H1 (cell line): Measurements from ENCODE around the gene PI16.

Source experiments
- CHD7 ChIP-seq: fragments of 300-600 bp; sonication (generic); IDR thresholded peaks from 2 replicates; pipeline ENCODE4 v1.7.1; 2012; ENCODE audit warnings: low read length, moderate library complexity, mild to moderate bottlenecking, inconsistent platforms; ENCODE audit not compliant: insufficient replicate concordance
- EP300 ChIP-seq, 2 experiments: IDR thresholded peaks; 1 replicate in 1 of 2; 2 replicates in 1 of 2; pipeline ENCODE4 v1.6.1; 2011 to 2012; ENCODE audit warnings: low read depth in 2 of 2, low read length in 2 of 2, mild to moderate bottlenecking in 2 of 2, borderline replicate concordance in 1 of 2, inconsistent platforms in 1 of 2, moderate library complexity in 1 of 2
- GABPA ChIP-seq: IDR thresholded peaks from 2 replicates; pipeline ENCODE4 v1.6.1; 2011; ENCODE audit warnings: mild to moderate bottlenecking, low read length, moderate library complexity, borderline replicate concordance; ENCODE audit not compliant: insufficient read depth
- JUN ChIP-seq: IDR thresholded peaks from 2 replicates; pipeline ENCODE4 v1.6.1; 2011; ENCODE audit warnings: low read depth, mild to moderate bottlenecking, improper control_type of control experiment, low read length
- MAFK ChIP-seq: IDR thresholded peaks from 2 replicates; pipeline ENCODE4 v1.6.1; 2012; ENCODE audit warnings: low read depth, mild to moderate bottlenecking, improper control_type of control experiment, low read length
- ZNF274 ChIP-seq: IDR thresholded peaks from 2 replicates; pipeline ENCODE4 v1.7.0; 2012; ENCODE audit warnings: low read length, borderline replicate concordance; ENCODE audit errors: extremely low read depth

DNA sequence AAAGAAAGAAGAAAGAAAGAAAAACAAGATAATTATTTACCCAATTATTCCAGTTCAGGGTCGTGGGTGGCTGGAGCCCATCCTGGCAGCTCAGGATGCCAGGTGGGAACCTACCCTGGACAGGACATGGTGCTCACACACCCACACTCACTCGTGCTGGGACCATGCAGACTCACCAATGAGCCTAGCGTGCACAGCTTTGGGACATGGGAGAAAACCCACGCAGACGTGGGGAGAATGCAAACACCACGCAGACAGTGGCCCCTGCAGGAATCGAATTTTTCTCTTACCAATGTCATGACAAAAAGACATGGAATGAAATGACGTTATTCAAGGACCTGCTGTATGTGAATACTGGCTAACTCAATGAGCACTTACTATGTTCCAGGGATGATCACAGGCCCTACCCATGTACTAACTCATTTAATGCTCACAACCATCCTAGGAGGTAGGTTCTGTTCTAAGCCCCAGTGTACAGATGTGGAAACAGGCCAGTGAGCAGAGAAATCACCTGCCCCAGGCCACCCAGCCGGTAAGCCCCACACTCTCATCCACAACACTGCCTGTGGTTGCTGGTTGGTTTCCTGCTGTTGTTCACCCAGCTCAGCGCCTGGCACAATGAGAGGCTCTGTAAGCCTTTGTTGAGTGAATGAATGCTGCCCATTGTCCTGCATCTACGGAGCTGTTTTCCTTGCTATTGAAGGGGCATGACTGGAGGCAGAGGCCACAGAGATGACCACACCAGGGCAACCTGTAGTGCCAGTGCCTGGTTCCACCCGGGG, 6.8 kb upstream of the PI16 start:
- TF ChIP-seq CHD7, result no peak
- no peak for TF ChIP-seq EP300 (IDR thresholded peaks at IDR 0.05; ENCODE audit: borderline replicate concordance in 1 of 2, low read depth in 2 of 2, low read length in 2 of 2)
- TF ChIP-seq GABPA, result no peak
- TF ChIP-seq MAFK, result no peak
- no peak for TF ChIP-seq JUN
- no peak for TF ChIP-seq ZNF274
